DOHH2 (cell line): ENCODE data around the gene SCN4B.

Experiments
- H3F3A ChIP-seq: fragments of 200-600 bp; sonication (generic), shearing (Covaris generic); 2 replicates; pipeline ENCODE4 v1.6.0; 2016; ENCODE audit warnings: antibody characterized with exemption, mild to moderate bottlenecking; ENCODE audit not compliant: control insufficient read depth, insufficient read depth
- H3K27ac ChIP-seq: fragments of 200-600 bp; sonication (generic); 2 replicates; pipeline ENCODE4 v1.5.1; 2014; ENCODE audit warnings: low read depth, mild to moderate bottlenecking, low read length, moderate library complexity
- H3K27me3 ChIP-seq: fragments of 200-600 bp; sonication (generic); 2 replicates; pipeline ENCODE4 v1.6.1; 2014; ENCODE audit warnings: mild to moderate bottlenecking, low read length, mixed read lengths; ENCODE audit not compliant: control insufficient read depth
- H3K36me3 ChIP-seq: fragments of 200-600 bp; sonication (generic); 2 replicates; pipeline ENCODE4 v1.6.1; 2014; ENCODE audit warnings: mild to moderate bottlenecking, low read length, moderate library complexity, mixed read lengths; ENCODE audit not compliant: control insufficient read depth
- H3K4me1 ChIP-seq: fragments of 200-600 bp; sonication (generic); 2 replicates; pipeline ENCODE4 v1.6.1; 2014; ENCODE audit warnings: mild to moderate bottlenecking, low read length, mixed read lengths; ENCODE audit not compliant: control insufficient read depth
- H3K4me2 ChIP-seq: fragments of 200-600 bp; sonication (generic); 2 replicates; pipeline ENCODE4 v1.6.0; 2014; ENCODE audit warnings: mild to moderate bottlenecking, low read length, moderate library complexity
- H3K4me3 ChIP-seq: fragments of 200-600 bp; sonication (generic); 2 replicates; pipeline ENCODE4 v1.5.1; 2014; ENCODE audit warnings: mild to moderate bottlenecking, low read length, mixed read lengths
- H3K79me2 ChIP-seq: fragments of 200-600 bp; sonication (generic); 2 replicates; pipeline ENCODE4 v1.6.1; 2014; ENCODE audit warnings: mild to moderate bottlenecking, low read length, mixed read lengths; ENCODE audit not compliant: control insufficient read depth
- H3K9me2 ChIP-seq: fragments of 200-600 bp; sonication (generic); replicated peaks from 2 replicates; pipeline ENCODE4 v1.6.1; 2014; ENCODE audit warnings: mild to moderate bottlenecking, low read length, mixed read lengths; ENCODE audit not compliant: control insufficient read depth
- H3K9me3 ChIP-seq: fragments of 200-600 bp; sonication (generic); 2 replicates; pipeline ENCODE4 v1.6.1; 2014; ENCODE audit warnings: antibody characterized with exemption, low read length, mixed read lengths; ENCODE audit not compliant: control insufficient read depth, insufficient read depth
- H4K20me1 ChIP-seq: fragments of 200-600 bp; sonication (generic); 2 replicates; pipeline ENCODE4 v1.6.0; 2014; ENCODE audit warnings: low read depth, mild to moderate bottlenecking, antibody characterized with exemption, low read length, moderate library complexity; ENCODE audit not compliant: control insufficient read depth, insufficient read depth
- EZH2phosphoT487 ChIP-seq: fragments of 200-600 bp; sonication (generic); IDR thresholded peaks from 2 replicates; pipeline ENCODE4 v1.6.1; 2017; ENCODE audit warnings: borderline replicate concordance, mild to moderate bottlenecking, antibody characterized with exemption, low read length, moderate library complexity, mixed read lengths
- TF ChIP-seq, protein P1 (sequence below): fragments of 200-600 bp; sonication (generic); IDR thresholded peaks from one replicate; pipeline ENCODE4 v1.5.1; 2014; ENCODE audit warnings: antibody characterized with exemption, mild to moderate bottlenecking, low read depth, low read length; ENCODE audit not compliant: poor library complexity, severe bottlenecking

Gene SCN4B

GRCh38 chr11:118102721-118103261 is 49.8 kb downstream of the SCN4B start:
- no peaks in the 10 kb centered on the region for H3K4me1 ChIP-seq
- no peaks in the 10 kb centered on the region for H4K20me1 ChIP-seq
- H3K27me3 ChIP-seq = peaks cover 15% of the 10 kb centered on the region
- H3K27ac ChIP-seq = no peak overlapping the region
- H3K4me3 ChIP-seq = no peak overlapping the region
- H3K9me3 ChIP-seq = no peaks in the 10 kb centered on the region
- no peaks in the 10 kb centered on the region for H3K36me3 ChIP-seq
- H3F3A ChIP-seq = no peaks in the 10 kb centered on the region
- no peaks in the 10 kb centered on the region for H3K79me2 ChIP-seq
- no peaks in the 10 kb centered on the region for H3K9me2 ChIP-seq
- H3K4me2 ChIP-seq = no peak overlapping the region
- TF ChIP-seq, protein P1, sequence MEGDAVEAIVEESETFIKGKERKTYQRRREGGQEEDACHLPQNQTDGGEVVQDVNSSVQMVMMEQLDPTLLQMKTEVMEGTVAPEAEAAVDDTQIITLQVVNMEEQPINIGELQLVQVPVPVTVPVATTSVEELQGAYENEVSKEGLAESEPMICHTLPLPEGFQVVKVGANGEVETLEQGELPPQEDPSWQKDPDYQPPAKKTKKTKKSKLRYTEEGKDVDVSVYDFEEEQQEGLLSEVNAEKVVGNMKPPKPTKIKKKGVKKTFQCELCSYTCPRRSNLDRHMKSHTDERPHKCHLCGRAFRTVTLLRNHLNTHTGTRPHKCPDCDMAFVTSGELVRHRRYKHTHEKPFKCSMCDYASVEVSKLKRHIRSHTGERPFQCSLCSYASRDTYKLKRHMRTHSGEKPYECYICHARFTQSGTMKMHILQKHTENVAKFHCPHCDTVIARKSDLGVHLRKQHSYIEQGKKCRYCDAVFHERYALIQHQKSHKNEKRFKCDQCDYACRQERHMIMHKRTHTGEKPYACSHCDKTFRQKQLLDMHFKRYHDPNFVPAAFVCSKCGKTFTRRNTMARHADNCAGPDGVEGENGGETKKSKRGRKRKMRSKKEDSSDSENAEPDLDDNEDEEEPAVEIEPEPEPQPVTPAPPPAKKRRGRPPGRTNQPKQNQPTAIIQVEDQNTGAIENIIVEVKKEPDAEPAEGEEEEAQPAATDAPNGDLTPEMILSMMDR = no peak
- no peak for TF ChIP-seq EZH2phosphoT487

DNA sequence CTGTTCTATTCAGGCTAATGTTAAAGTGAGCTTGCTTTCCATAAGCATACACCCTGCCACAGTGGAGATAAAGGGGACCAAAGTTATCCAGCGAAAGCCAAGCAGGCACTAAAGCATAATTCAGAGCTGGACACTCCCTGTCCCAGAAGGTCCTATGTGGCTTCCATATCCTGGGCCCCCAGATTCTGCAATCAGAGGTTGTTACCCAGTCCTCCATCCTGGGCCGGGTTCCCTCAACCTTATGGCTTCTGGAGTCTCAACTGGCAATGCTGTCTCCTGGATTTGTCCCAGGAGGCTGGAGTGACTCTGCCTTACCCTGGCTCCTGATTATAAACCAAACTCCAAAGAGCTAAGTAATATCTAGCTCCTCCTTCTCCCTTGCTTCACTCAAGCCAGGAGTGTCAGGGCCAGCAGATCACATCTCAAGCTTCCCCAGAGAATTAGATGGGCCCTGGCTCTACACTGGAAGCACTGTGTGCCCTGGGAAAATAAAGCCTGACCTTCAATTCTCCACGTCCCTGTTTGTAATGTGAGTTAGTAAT is 51.9 kb downstream of the SCN4B start:
- H4K20me1 ChIP-seq = no peaks in the 10 kb centered on the region
- H3K79me2 ChIP-seq = no peaks in the 10 kb centered on the region
- no peaks in the 10 kb centered on the region for H3K4me1 ChIP-seq
- H3K9me3 ChIP-seq = no peaks in the 10 kb centered on the region
- TF ChIP-seq, protein P1 = no peak
- TF ChIP-seq EZH2phosphoT487 = no peak
- H3F3A ChIP-seq = no peaks in the 10 kb centered on the region
- no peaks in the 10 kb centered on the region for H3K36me3 ChIP-seq
- H3K4me2 ChIP-seq = no peak overlapping the region
- H3K9me2 ChIP-seq = no peaks in the 10 kb centered on the region
- no peak overlapping the region for H3K4me3 ChIP-seq
- no peak overlapping the region for H3K27ac ChIP-seq
- H3K27me3 ChIP-seq = peaks cover 17% of the 10 kb centered on the region

DNA sequence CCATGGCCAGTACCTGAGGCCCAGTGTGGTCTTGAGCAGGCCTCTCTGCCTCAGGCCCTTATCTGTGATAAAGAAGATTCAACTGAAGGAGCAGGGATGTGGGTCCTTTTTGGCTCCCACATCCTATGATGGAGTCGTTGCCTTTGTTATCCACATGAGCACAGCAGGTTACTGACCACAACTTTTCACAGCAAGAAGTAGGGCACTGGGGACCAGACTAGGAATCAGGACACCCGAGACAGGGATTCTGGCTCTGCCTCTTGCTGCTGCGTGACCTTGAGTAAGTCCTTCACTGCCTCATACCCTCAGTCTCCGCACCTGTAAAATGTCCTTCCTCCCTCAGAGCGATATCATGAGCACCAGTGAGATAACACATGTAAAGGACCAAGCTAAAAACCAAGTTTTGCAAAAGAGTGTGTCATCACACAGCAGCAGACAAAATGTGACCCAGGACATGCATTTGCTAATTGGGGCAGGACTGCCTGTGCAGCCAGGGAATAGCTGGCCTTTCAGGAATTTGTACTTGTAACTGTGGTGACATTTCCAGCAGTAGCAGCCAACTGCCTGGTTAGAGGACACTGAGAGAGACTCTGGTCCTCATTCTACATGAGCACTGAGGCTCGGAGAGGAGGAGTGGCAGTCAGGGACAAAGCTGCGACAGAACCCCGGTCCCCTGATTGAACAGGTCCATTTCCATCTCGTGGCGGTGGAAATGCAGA is 52.6 kb downstream of the SCN4B start:
- Histone ChIP-seq H3K4me3 (no peak overlapping the region), H3K9me3 (no peaks in the 10 kb centered on the region), H3K27ac (no peak overlapping the region), H3K4me1 (no peaks in the 10 kb centered on the region), H3K27me3 (peaks cover 17% of the 10 kb centered on the region), H3K79me2 (no peaks in the 10 kb centered on the region), H3F3A (no peaks in the 10 kb centered on the region), H3K36me3 (no peaks in the 10 kb centered on the region), H3K9me2 (no peaks in the 10 kb centered on the region), H3K4me2 (no peak overlapping the region), H4K20me1 (no peaks in the 10 kb centered on the region)
- TF ChIP-seq, protein P1 = no peak
- TF ChIP-seq EZH2phosphoT487 = no peak
